ENCODE results near the gene KCNK15. TPM values are rescaled to one million over a fixed set of nuclear protein-coding genes. Genes with fewer than 3 reads are reported as not detected.

The KCNK15 gene
- total RNA-seq, 3 donors from 2014 or later (not counting 1 experiment from before 2014, with no cell fraction given) = not detected

DNA sequence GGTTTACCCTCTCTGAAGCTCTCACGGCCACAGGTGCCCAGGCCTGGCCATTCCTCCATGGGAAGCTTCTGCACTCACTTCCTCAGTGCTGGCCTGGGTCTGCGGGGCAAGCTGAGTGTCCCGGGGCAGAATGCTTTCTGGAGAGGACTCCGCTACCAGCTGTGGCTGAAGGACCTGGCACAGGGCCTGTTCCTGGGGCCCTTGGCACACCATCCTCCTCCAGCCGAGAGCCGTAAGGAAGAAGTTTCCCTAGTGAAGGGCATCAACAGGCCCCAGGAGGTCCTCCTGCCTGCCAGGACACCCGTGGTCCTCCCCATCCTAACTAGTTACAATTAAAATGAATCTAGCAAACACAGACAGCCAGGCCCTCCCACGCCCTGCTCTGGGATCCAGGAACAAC is 14.0 kb upstream of the KCNK15 start:
- no peaks in the 10 kb centered on the region for H3K9me3 Mint-ChIP-seq
- Histone ChIP-seq H3K36me3 (ENCODE audit: control insufficient read depth, insufficient read depth, low read length) (no peaks in the 10 kb centered on the region), H3K27me3 (ENCODE audit: control insufficient read depth, insufficient read depth, low read length) (no peaks in the 10 kb centered on the region), H3K4me1 (ENCODE audit: control insufficient read depth, insufficient read depth, low read length) (peaks cover 4% of the 10 kb centered on the region), H3K27ac (ENCODE audit: low read length) (no peak overlapping the region), H3K4me3 (ENCODE audit: low read length) (no peak overlapping the region), H3K9me3 (ENCODE audit: control insufficient read depth, insufficient read depth, low read length) (no peaks in the 10 kb centered on the region)
- WGBS (ENCODE audit: insufficient coverage) = 91% methylated on average over 8 of the region's 8 CpGs
- H3K4me3 Mint-ChIP-seq = no peak overlapping the region
- no peak overlapping the region for H3K27ac Mint-ChIP-seq
- intact Hi-C loops (cut with micrococcal nuclease) = no loop called here
- ATAC-seq (no peak), DNase-seq (no peak)
- TF ChIP-seq, protein P1, sequence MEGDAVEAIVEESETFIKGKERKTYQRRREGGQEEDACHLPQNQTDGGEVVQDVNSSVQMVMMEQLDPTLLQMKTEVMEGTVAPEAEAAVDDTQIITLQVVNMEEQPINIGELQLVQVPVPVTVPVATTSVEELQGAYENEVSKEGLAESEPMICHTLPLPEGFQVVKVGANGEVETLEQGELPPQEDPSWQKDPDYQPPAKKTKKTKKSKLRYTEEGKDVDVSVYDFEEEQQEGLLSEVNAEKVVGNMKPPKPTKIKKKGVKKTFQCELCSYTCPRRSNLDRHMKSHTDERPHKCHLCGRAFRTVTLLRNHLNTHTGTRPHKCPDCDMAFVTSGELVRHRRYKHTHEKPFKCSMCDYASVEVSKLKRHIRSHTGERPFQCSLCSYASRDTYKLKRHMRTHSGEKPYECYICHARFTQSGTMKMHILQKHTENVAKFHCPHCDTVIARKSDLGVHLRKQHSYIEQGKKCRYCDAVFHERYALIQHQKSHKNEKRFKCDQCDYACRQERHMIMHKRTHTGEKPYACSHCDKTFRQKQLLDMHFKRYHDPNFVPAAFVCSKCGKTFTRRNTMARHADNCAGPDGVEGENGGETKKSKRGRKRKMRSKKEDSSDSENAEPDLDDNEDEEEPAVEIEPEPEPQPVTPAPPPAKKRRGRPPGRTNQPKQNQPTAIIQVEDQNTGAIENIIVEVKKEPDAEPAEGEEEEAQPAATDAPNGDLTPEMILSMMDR (IDR thresholded peaks at IDR 0.05) = no peak
- no peaks in the 10 kb centered on the region for H3K36me3 Mint-ChIP-seq
- H3K4me1 Mint-ChIP-seq = peaks cover 9 to 13% of the 10 kb centered on the region in 2 donors
- H3K27me3 Mint-ChIP-seq (ENCODE audit: low read depth in 2 of 2) = peaks cover 4 to 7% of the 10 kb centered on the region in 2 donors

DNA sequence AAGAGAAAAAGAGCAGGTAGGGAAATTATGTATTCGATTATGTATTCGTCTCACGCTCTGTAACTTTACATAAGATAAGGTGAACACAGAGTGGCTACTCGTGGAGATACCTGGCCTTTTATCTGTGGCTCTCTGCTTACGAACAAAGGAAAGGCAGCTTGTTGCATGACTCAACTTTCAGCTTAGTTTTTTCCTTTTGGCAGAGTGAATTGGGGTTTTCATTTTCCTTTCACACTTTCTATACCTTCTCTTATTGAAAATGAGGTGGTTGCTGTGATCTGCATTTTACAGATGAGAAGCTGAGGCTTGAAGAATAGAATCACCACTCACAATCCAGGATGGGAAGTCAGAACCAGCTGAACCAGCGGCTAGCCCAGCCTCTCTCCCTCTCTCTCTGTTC is 13.3 kb upstream of the KCNK15 start:
- no peak overlapping the region for H3K27ac ChIP-seq (ENCODE audit: low read length)
- 74% methylated on average over 6 of the region's 6 CpGs for WGBS (ENCODE audit: insufficient coverage)

DNA sequence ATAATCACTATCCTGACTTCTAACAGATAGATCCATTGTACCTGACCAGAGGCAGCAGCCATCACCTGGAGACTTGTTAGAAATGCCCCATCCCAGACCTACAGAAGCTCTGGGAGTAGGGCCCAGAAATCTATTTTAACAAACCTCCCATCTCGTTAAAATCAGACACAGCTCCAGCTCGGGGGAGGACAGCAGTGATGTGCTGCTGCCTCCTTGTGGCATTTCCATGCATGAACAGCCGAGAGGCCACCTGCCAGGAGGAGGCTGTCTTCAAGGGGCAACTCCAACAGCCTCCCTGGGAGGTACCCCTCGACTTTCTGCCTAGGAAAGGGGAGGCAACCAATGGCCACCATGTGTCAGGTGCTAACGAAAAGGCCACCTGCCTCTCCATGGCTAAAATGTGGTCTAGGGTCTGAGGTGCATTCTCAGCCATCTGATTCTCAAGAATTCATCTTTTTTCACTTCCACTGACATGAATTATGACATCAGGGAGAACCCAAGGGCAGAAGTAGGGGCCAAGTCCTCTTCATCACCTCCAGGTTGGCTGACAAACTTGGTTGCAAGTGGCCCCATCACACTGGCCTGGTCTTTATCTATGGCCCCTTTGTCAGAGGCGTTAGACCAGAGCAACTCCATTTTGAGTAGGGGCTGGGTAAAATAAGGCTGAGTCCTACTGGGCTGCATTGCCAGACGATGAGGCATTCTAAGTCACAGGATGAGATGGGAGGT is 12.2 kb upstream of the KCNK15 start:
- H3K27ac Mint-ChIP-seq = no peak overlapping the region
- 28% methylated on average over 7 of the region's 7 CpGs for WGBS (ENCODE audit: insufficient coverage)
- ATAC-seq (peak; percentile 55 to 84 (median 80)), DNase-seq (peak; percentile 45 to 81)
- H3K27me3 Mint-ChIP-seq (ENCODE audit: low read depth in 2 of 2) = peaks cover 4 to 7% of the 10 kb centered on the region in 2 donors
- peaks cover 12 to 20% of the 10 kb centered on the region in 2 donors for H3K4me1 Mint-ChIP-seq
- no peaks in the 10 kb centered on the region for H3K9me3 Mint-ChIP-seq
- no peak overlapping the region for H3K4me3 Mint-ChIP-seq
- H3K36me3 Mint-ChIP-seq = no peaks in the 10 kb centered on the region
- Histone ChIP-seq H3K9me3 (ENCODE audit: control insufficient read depth, insufficient read depth, low read length) (no peaks in the 10 kb centered on the region), H3K36me3 (ENCODE audit: control insufficient read depth, insufficient read depth, low read length) (no peaks in the 10 kb centered on the region), H3K27ac (ENCODE audit: low read length) (no peak overlapping the region), H3K27me3 (ENCODE audit: control insufficient read depth, insufficient read depth, low read length) (no peaks in the 10 kb centered on the region), H3K4me3 (ENCODE audit: low read length) (no peak overlapping the region), H3K4me1 (ENCODE audit: control insufficient read depth, insufficient read depth, low read length) (peaks cover 4% of the 10 kb centered on the region)
- TF ChIP-seq, protein P1 (IDR thresholded peaks at IDR 0.05) = peak; percentile 68
- intact Hi-C loops (cut with micrococcal nuclease) = loop anchor here (1.0 kb wide), 2 partner anchors 48 to 349 kb away; no protein-coding TSS in a partner anchor

More for the DNA sequence above, 13.3 kb upstream of the KCNK15 start:
- H3K36me3 Mint-ChIP-seq = no peaks in the 10 kb centered on the region
- peaks cover 4% of the 10 kb centered on the region for H3K4me1 ChIP-seq (ENCODE audit: control insufficient read depth, insufficient read depth, low read length)
- intact Hi-C loops (cut with micrococcal nuclease) = no loop called here
- H3K4me3 ChIP-seq (ENCODE audit: low read length) = no peak overlapping the region
- H3K4me1 Mint-ChIP-seq = peaks cover 12 to 19% of the 10 kb centered on the region in 2 donors
- H3K9me3 Mint-ChIP-seq = no peaks in the 10 kb centered on the region
- H3K27me3 ChIP-seq (ENCODE audit: control insufficient read depth, insufficient read depth, low read length) = no peaks in the 10 kb centered on the region
- H3K36me3 ChIP-seq (ENCODE audit: control insufficient read depth, insufficient read depth, low read length) = no peaks in the 10 kb centered on the region
- no peak for DNase-seq
- no peak overlapping the region for H3K4me3 Mint-ChIP-seq
- H3K27ac Mint-ChIP-seq = no peak overlapping the region
- no peak for ATAC-seq
- peaks cover 4 to 7% of the 10 kb centered on the region in 2 donors for H3K27me3 Mint-ChIP-seq (ENCODE audit: low read depth in 2 of 2)
- TF ChIP-seq, protein P1 (IDR thresholded peaks at IDR 0.05) = no peak
- no peaks in the 10 kb centered on the region for H3K9me3 ChIP-seq (ENCODE audit: control insufficient read depth, insufficient read depth, low read length)

All from natural killer cell (primary cell).